ENCODE results near the gene ICA1.

- no peak for TF ChIP-seq POLR2A (IDR thresholded peaks at IDR 0.05)
- TF ChIP-seq, protein P1, sequence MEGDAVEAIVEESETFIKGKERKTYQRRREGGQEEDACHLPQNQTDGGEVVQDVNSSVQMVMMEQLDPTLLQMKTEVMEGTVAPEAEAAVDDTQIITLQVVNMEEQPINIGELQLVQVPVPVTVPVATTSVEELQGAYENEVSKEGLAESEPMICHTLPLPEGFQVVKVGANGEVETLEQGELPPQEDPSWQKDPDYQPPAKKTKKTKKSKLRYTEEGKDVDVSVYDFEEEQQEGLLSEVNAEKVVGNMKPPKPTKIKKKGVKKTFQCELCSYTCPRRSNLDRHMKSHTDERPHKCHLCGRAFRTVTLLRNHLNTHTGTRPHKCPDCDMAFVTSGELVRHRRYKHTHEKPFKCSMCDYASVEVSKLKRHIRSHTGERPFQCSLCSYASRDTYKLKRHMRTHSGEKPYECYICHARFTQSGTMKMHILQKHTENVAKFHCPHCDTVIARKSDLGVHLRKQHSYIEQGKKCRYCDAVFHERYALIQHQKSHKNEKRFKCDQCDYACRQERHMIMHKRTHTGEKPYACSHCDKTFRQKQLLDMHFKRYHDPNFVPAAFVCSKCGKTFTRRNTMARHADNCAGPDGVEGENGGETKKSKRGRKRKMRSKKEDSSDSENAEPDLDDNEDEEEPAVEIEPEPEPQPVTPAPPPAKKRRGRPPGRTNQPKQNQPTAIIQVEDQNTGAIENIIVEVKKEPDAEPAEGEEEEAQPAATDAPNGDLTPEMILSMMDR (IDR thresholded peaks at IDR 0.05): no peak
- TF ChIP-seq POLR2AphosphoS5 (IDR thresholded peaks at IDR 0.05): no peak
- no peak for TF ChIP-seq EP300 (IDR thresholded peaks at IDR 0.05)
Observed at GRCh38 chr7:8147760-8148463, 114.1 kb downstream of the ICA1 start.

Data from sigmoid colon (tissue), 4 donors.